Activated T-cell treated with anti-CD3 and anti-CD28 coated beads, Interleukin-2, amount 50 U/mL, for 48 hours (primary cell): ENCODE results near the gene GMEB2.

Experiments used
- DNase-seq, 2 experiments: peaks; one replicate each; pipeline ENCODE4 v3.0.0-alpha.2; 2020

The GMEB2 gene

GRCh38 chr20:63611646-63612045 lies 15.3 kb downstream of the GMEB2 start:
- DNase-seq: no peak

GRCh38 chr20:63610581-63611435 lies 16.1 kb downstream of the GMEB2 start:
- no peak for DNase-seq

- DNase-seq: no peak
Observed at GRCh38 chr20:63606686-63607085, 20.2 kb downstream of the GMEB2 start.

- no peak for DNase-seq
Observed at GRCh38 chr20:63602321-63602720, 24.6 kb downstream of the GMEB2 start.

GRCh38 chr20:63601679-63602078 lies 25.2 kb downstream of the GMEB2 start:
- DNase-seq: peak in 1 of 2 experiments; percentile 28

- no peak for DNase-seq
Observed at GRCh38 chr20:63599396-63600050, 27.4 kb downstream of the GMEB2 start.

- DNase-seq: no peak
Observed at GRCh38 chr20:63598479-63599395, 28.2 kb downstream of the GMEB2 start.

GRCh38 chr20:63597651-63598478 lies 29.0 kb downstream of the GMEB2 start:
- DNase-seq: no peak

- no peak for DNase-seq
Observed at GRCh38 chr20:63596423-63596822, 30.5 kb downstream of the GMEB2 start.

GRCh38 chr20:63595416-63596127 lies 31.3 kb downstream of the GMEB2 start:
- DNase-seq: no peak

GRCh38 chr20:63594043-63594561 lies 32.8 kb downstream of the GMEB2 start:
- DNase-seq: no peak

GRCh38 chr20:63592661-63593060 lies 34.2 kb downstream of the GMEB2 start:
- DNase-seq: no peak

- no peak for DNase-seq
Observed at GRCh38 chr20:63591786-63592355, 35.0 kb downstream of the GMEB2 start.

- no peak for DNase-seq
Observed at GRCh38 chr20:63591147-63591533, 35.8 kb downstream of the GMEB2 start.

- DNase-seq: no peak
Observed at GRCh38 chr20:63590218-63591146, 36.4 kb downstream of the GMEB2 start.

GRCh38 chr20:63589261-63590217 lies 37.4 kb downstream of the GMEB2 start:
- no peak for DNase-seq

GRCh38 chr20:63588641-63589041 lies 38.3 kb downstream of the GMEB2 start:
- no peak for DNase-seq

- DNase-seq: no peak
Observed at GRCh38 chr20:63587776-63588591, 38.9 kb downstream of the GMEB2 start.
